ENCODE measurements around the gene COL13A1.

Gene COL13A1

GRCh38 chr10:69801434-69802315 is at the start of gene COL13A1:
TSS of gene COL13A1 (plus strand) at chr10:69801906. CDS start at chr10:69802424, 518 bp downstream.
- DNase-seq, result peak; percentile 14

GRCh38 chr10:69752479-69752878 is 49.2 kb upstream of the COL13A1 start:
- no peak for DNase-seq

- no peak for DNase-seq
Measured at GRCh38 chr10:69756279-69756678, 45.4 kb upstream of the COL13A1 start.

GRCh38 chr10:69757206-69757552 is 44.5 kb upstream of the COL13A1 start:
- no peak for DNase-seq

GRCh38 chr10:69757553-69758309 is 44.0 kb upstream of the COL13A1 start:
- peak; percentile 2 for DNase-seq

- no peak for DNase-seq
Measured at GRCh38 chr10:69758310-69758728, 43.4 kb upstream of the COL13A1 start.

- DNase-seq, result no peak
Measured at GRCh38 chr10:69759641-69760040, 42.1 kb upstream of the COL13A1 start.

GRCh38 chr10:69760072-69760471 is 41.6 kb upstream of the COL13A1 start:
- DNase-seq, result no peak

- DNase-seq, result no peak
Measured at GRCh38 chr10:69761320-69761719, 40.4 kb upstream of the COL13A1 start.

- no peak for DNase-seq
Measured at GRCh38 chr10:69766161-69766910, 35.4 kb upstream of the COL13A1 start.

GRCh38 chr10:69767793-69768192 is 33.9 kb upstream of the COL13A1 start:
- no peak for DNase-seq

GRCh38 chr10:69768386-69768785 is 33.3 kb upstream of the COL13A1 start:
- DNase-seq, result no peak

GRCh38 chr10:69769395-69769992 is 32.2 kb upstream of the COL13A1 start:
- DNase-seq, result no peak

GRCh38 chr10:69772933-69773704 is 28.6 kb upstream of the COL13A1 start:
- DNase-seq, result no peak

GRCh38 chr10:69774596-69774995 is 27.1 kb upstream of the COL13A1 start:
- no peak for DNase-seq

- no peak for DNase-seq
Measured at GRCh38 chr10:69780077-69780476, 21.6 kb upstream of the COL13A1 start.

GRCh38 chr10:69781576-69781975 is 20.1 kb upstream of the COL13A1 start:
- no peak for DNase-seq

- DNase-seq, result no peak
Measured at GRCh38 chr10:69783515-69783914, 18.2 kb upstream of the COL13A1 start.

- DNase-seq, result no peak
Measured at GRCh38 chr10:69786791-69787190, 14.9 kb upstream of the COL13A1 start.

GRCh38 chr10:69787681-69788080 is 14.0 kb upstream of the COL13A1 start:
- no peak for DNase-seq

- no peak for DNase-seq
Measured at GRCh38 chr10:69789164-69789576, 12.5 kb upstream of the COL13A1 start.

GRCh38 chr10:69791812-69792211 is 9.9 kb upstream of the COL13A1 start:
- DNase-seq, result no peak
